Islet of Langerhans (tissue), 1 donor: ENCODE measurements around the gene NRGN.

ENCODE experiments used
- FAIRE-seq: peaks from one replicate; lab custom pipeline; 2011; peaks lifted over from hg19 to GRCh38; lab: Jason Lieb, UNC

NRGN gene

GRCh38 chr11:124791626-124792341, 52.0 kb downstream of the NRGN start:
- FAIRE-seq = no peak

- FAIRE-seq = peak; percentile 70
Measured at GRCh38 chr11:124793466-124794278, 53.9 kb downstream of the NRGN start.

GRCh38 chr11:124796312-124796711, 56.6 kb downstream of the NRGN start:
- no peak for FAIRE-seq
